Measurements from ENCODE around the gene ZBTB38.

The ZBTB38 gene

GRCh38 chr3:141368062-141368924 is at the start of gene ZBTB38:
Gene ZBTB38, plus strand, starts transcription at chr3:141368504. Its CDS starts 73,885 bp downstream, at chr3:141442389.
- peaks cover 8% of the 10 kb centered on the region for H3K4me1 Mint-ChIP-seq
- H3K4me3 Mint-ChIP-seq: no peak within 1 kb of the TSS
- CTCF ChIA-PET: interaction anchor here (1.0 to 5.1 kb wide), 4 partner anchors 56 to 86 kb away, joined by 3 to 29 read pairs (median 13); no protein-coding TSS in a partner anchor
- no peaks in the 10 kb centered on the region for H3K36me3 Mint-ChIP-seq
- H3K27me3 Mint-ChIP-seq: peaks cover 8% of the 10 kb centered on the region
- peaks cover 4% of the 10 kb centered on the region for H3K9me3 Mint-ChIP-seq
- no peak within 1 kb of the TSS for H3K27ac Mint-ChIP-seq
- no peak for DNase-seq

GRCh38 chr3:141320399-141321108 is 47.8 kb upstream of the ZBTB38 start:
- Mint-ChIP-seq H3K27ac (peak overlapping the region; percentile 56), H3K27me3 (peaks cover 5% of the 10 kb centered on the region), H3K4me3 (no peak overlapping the region), H3K9me3 (peaks cover 12% of the 10 kb centered on the region), H3K36me3 (peaks cover 10% of the 10 kb centered on the region), H3K4me1 (peaks cover 21% of the 10 kb centered on the region)
- CTCF ChIA-PET: interaction anchor here (1.0 kb wide), 1 partner anchor 9 kb away, joined by 4 read pairs; no protein-coding TSS in a partner anchor
- no peak for DNase-seq

- peaks cover 21% of the 10 kb centered on the region for H3K4me1 Mint-ChIP-seq
- DNase-seq: no peak
- H3K9me3 Mint-ChIP-seq: peaks cover 12% of the 10 kb centered on the region
- CTCF ChIA-PET: interaction anchor here (1.0 kb wide), 1 partner anchor 9 kb away, joined by 4 read pairs; no protein-coding TSS in a partner anchor
- peak overlapping the region; percentile 15 for H3K27ac Mint-ChIP-seq
- H3K4me3 Mint-ChIP-seq: no peak overlapping the region
- peaks cover 5% of the 10 kb centered on the region for H3K27me3 Mint-ChIP-seq
- peaks cover 10% of the 10 kb centered on the region for H3K36me3 Mint-ChIP-seq
Measured at GRCh38 chr3:141321109-141321497, 47.2 kb upstream of the ZBTB38 start.

GRCh38 chr3:141323936-141324704 is 44.2 kb upstream of the ZBTB38 start:
- no peak for DNase-seq
- Mint-ChIP-seq H3K27ac (no peak overlapping the region), H3K27me3 (peaks cover 10% of the 10 kb centered on the region), H3K4me3 (no peak overlapping the region), H3K9me3 (peaks cover 12% of the 10 kb centered on the region), H3K36me3 (peaks cover 9% of the 10 kb centered on the region), H3K4me1 (peaks cover 21% of the 10 kb centered on the region)
- CTCF ChIA-PET: interaction anchor here (0.6 to 2.9 kb wide), 4 partner anchors 8 to 128 kb away, joined by 3 to 12 read pairs (median 4); no protein-coding TSS in a partner anchor

GRCh38 chr3:141326123-141326522 is 42.2 kb upstream of the ZBTB38 start:
- CTCF ChIA-PET: interaction anchor here (1.3 kb wide), 1 partner anchor 22 kb away, joined by 3 read pairs; no protein-coding TSS in a partner anchor
- no peak for DNase-seq
- Mint-ChIP-seq H3K27me3 (peaks cover 10% of the 10 kb centered on the region), H3K9me3 (no peaks in the 10 kb centered on the region), H3K4me3 (no peak overlapping the region), H3K27ac (no peak overlapping the region), H3K36me3 (no peaks in the 10 kb centered on the region), H3K4me1 (peaks cover 8% of the 10 kb centered on the region)

GRCh38 chr3:141326626-141327025 is 41.7 kb upstream of the ZBTB38 start:
- peaks cover 11% of the 10 kb centered on the region for H3K27me3 Mint-ChIP-seq
- CTCF ChIA-PET: no interaction called here
- H3K36me3 Mint-ChIP-seq: no peaks in the 10 kb centered on the region
- no peak overlapping the region for H3K27ac Mint-ChIP-seq
- peaks cover 3% of the 10 kb centered on the region for H3K4me1 Mint-ChIP-seq
- DNase-seq: no peak
- no peak overlapping the region for H3K4me3 Mint-ChIP-seq
- H3K9me3 Mint-ChIP-seq: no peaks in the 10 kb centered on the region

GRCh38 chr3:141328286-141329166 is 39.8 kb upstream of the ZBTB38 start:
- CTCF ChIA-PET: interaction anchor here (1.0 kb wide), 2 partner anchors 18 to 32 kb away, joined by 3 read pairs; no protein-coding TSS in a partner anchor
- H3K9me3 Mint-ChIP-seq: no peaks in the 10 kb centered on the region
- DNase-seq: no peak
- H3K4me1 Mint-ChIP-seq: no peaks in the 10 kb centered on the region
- H3K4me3 Mint-ChIP-seq: no peak overlapping the region
- peaks cover 14% of the 10 kb centered on the region for H3K27me3 Mint-ChIP-seq
- H3K27ac Mint-ChIP-seq: no peak overlapping the region
- no peaks in the 10 kb centered on the region for H3K36me3 Mint-ChIP-seq

- CTCF ChIA-PET: no interaction called here
- peaks cover 8% of the 10 kb centered on the region for H3K27me3 Mint-ChIP-seq
- H3K9me3 Mint-ChIP-seq: no peaks in the 10 kb centered on the region
- no peaks in the 10 kb centered on the region for H3K4me1 Mint-ChIP-seq
- H3K27ac Mint-ChIP-seq: no peak overlapping the region
- DNase-seq: no peak
- H3K36me3 Mint-ChIP-seq: no peaks in the 10 kb centered on the region
- H3K4me3 Mint-ChIP-seq: no peak overlapping the region
Measured at GRCh38 chr3:141330235-141330634, 38.1 kb upstream of the ZBTB38 start.

GRCh38 chr3:141330718-141331376 is 37.5 kb upstream of the ZBTB38 start:
- Mint-ChIP-seq H3K4me1 (no peaks in the 10 kb centered on the region), H3K27me3 (peaks cover 8% of the 10 kb centered on the region), H3K4me3 (no peak overlapping the region), H3K27ac (no peak overlapping the region), H3K9me3 (no peaks in the 10 kb centered on the region), H3K36me3 (no peaks in the 10 kb centered on the region)
- CTCF ChIA-PET: interaction anchor here (0.6 to 1.0 kb wide), 2 partner anchors 8 to 15 kb away, joined by 3 to 6 read pairs; no protein-coding TSS in a partner anchor
- no peak for DNase-seq

GRCh38 chr3:141331377-141332318 is 36.7 kb upstream of the ZBTB38 start:
- Mint-ChIP-seq H3K27me3 (peaks cover 8% of the 10 kb centered on the region), H3K36me3 (no peaks in the 10 kb centered on the region), H3K27ac (no peak overlapping the region), H3K4me3 (no peak overlapping the region), H3K4me1 (no peaks in the 10 kb centered on the region), H3K9me3 (no peaks in the 10 kb centered on the region)
- no peak for DNase-seq
- CTCF ChIA-PET: interaction anchor here (0.6 to 1.3 kb wide), 4 partner anchors 9 to 29 kb away, joined by 3 to 6 read pairs (median 4); no protein-coding TSS in a partner anchor

- H3K4me3 Mint-ChIP-seq: no peak overlapping the region
- H3K27me3 Mint-ChIP-seq: peaks cover 8% of the 10 kb centered on the region
- no peak overlapping the region for H3K27ac Mint-ChIP-seq
- no peaks in the 10 kb centered on the region for H3K36me3 Mint-ChIP-seq
- H3K4me1 Mint-ChIP-seq: no peaks in the 10 kb centered on the region
- no peaks in the 10 kb centered on the region for H3K9me3 Mint-ChIP-seq
- DNase-seq: no peak
- CTCF ChIA-PET: interaction anchor here (1.1 to 1.3 kb wide), 2 partner anchors 21 to 28 kb away, joined by 3 to 4 read pairs; no protein-coding TSS in a partner anchor
Measured at GRCh38 chr3:141332416-141332815, 35.9 kb upstream of the ZBTB38 start.

Data from activated naive CD4-positive, alpha-beta T cell treated with anti-CD3 and anti-CD28 coated beads, Interleukin-2, amount 10 ng/mL, durations not matched to agents 7 days and 5 days (primary cell).